Left ventricle myocardium inferior (tissue), 1 donor: ENCODE data around the gene SCLT1. TPM values are rescaled to one million over a fixed set of nuclear protein-coding genes. Genes with fewer than 3 reads are reported as not detected.

ENCODE experiments used
- DNase-seq: peaks from one replicate; pipeline ENCODE4 v3.0.0-alpha.2; 2020
- H3K27ac ChIP-seq: fragments of 200-600 bp; replicated peaks from 2 replicates; pipeline ENCODE4 v1.8.0; 2021
- H3K27me3 ChIP-seq: fragments of 200-600 bp; 2 replicates; pipeline ENCODE4 v1.8.0; 2021; ENCODE audit warnings: low read depth
- H3K36me3 ChIP-seq: fragments of 200-600 bp; 2 replicates; pipeline ENCODE4 v1.8.0; 2021
- H3K4me1 ChIP-seq: fragments of 200-600 bp; 2 replicates; pipeline ENCODE4 v1.8.0; 2021
- H3K4me3 ChIP-seq: fragments of 200-600 bp; 2 replicates; pipeline ENCODE4 v1.8.0; 2021; ENCODE audit warnings: mild to moderate bottlenecking, moderate library complexity
- H3K9me3 ChIP-seq: fragments of 200-600 bp; replicated peaks from 2 replicates; pipeline ENCODE4 v1.8.0; 2021
- CTCF ChIP-seq: fragments of 200-600 bp; IDR thresholded peaks from 2 replicates; pipeline ENCODE4 v1.8.0; 2021; ENCODE audit warnings: antibody characterized with exemption, mild to moderate bottlenecking, borderline replicate concordance
- intact Hi-C: fragments of 100-400 bp; cut with micrococcal nuclease; formaldehyde crosslinking; loops from one replicate; pipeline ENCODE4 v1.11.0; 2022
- total RNA-seq: library from RNA; stranded (reverse); fragmentation: NEBNext Ultra II Directional; extraction: Animal tissue kit (Norgen Biotek cat#: 25700); gene quantifications from one replicate; pipeline ENCODE4 v1.2.1, GENCODE V29; 2021
- donor health status: DM: no; HTN: yes; CAD: no; lungs with severe emphysema.

The SCLT1 gene
- total RNA-seq, 1 donor from 2014 or later: 10.3 TPM

GRCh38 chr4:128907981-128908380 lies 185.4 kb downstream of the SCLT1 start:
- DNase-seq: no peak
- Histone ChIP-seq H3K4me1 (peaks cover 9% of the 10 kb centered on the region), H3K27me3 (no peaks in the 10 kb centered on the region), H3K27ac (no peak overlapping the region), H3K4me3 (no peak overlapping the region), H3K9me3 (no peaks in the 10 kb centered on the region), H3K36me3 (no peaks in the 10 kb centered on the region)
- intact Hi-C loops: no loop called here
- no peak for TF ChIP-seq CTCF

- Histone ChIP-seq H3K27ac (no peak overlapping the region), H3K9me3 (no peaks in the 10 kb centered on the region), H3K4me3 (no peak overlapping the region), H3K27me3 (no peaks in the 10 kb centered on the region), H3K4me1 (peaks cover 9% of the 10 kb centered on the region), H3K36me3 (no peaks in the 10 kb centered on the region)
- DNase-seq: no peak
- TF ChIP-seq CTCF: no peak
- intact Hi-C loops: no loop called here
Observed at GRCh38 chr4:128906581-128906980, 186.8 kb downstream of the SCLT1 start.

DNA sequence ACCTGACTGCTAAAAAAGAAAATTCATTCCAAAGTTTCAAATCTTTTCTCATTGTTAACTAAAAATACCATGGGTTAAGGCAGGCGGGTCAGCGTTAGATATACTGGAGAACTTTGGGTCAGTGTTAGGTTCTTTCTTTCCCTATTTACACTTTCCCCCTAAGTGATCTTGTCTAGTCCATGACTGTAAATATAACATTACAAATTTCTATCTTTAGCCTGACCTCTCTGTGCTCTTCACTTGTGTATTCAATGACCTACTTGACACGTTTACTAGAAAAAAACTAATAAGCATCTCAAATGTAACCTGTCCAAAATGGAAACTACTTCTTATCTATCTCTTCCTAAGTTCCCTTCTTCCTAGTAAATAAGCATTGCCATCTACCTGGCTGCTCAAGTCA lies 188.5 kb downstream of the SCLT1 start:
- Histone ChIP-seq H3K9me3 (no peaks in the 10 kb centered on the region), H3K4me1 (peaks cover 9% of the 10 kb centered on the region), H3K27ac (no peak overlapping the region), H3K27me3 (no peaks in the 10 kb centered on the region), H3K36me3 (no peaks in the 10 kb centered on the region), H3K4me3 (no peak overlapping the region)
- intact Hi-C loops: no loop called here
- no peak for DNase-seq
- no peak for TF ChIP-seq CTCF

DNA sequence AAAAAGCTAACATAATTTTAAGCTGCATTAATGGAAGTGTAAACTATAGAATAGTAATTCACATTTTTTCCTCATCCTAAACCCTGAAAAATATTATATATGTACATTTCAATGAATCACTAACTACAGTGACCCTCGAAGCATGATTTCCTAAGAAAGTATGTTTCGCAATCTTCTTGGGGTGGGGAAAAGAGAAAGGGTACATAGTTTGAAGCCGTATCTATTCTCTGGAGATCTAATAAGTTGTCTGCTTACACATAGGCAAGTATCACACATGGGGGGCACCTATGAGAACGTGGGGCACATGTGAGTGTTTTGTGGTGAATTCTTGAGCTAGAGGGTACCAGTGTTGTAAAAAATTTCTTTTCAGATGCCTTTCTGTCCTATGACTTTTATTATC lies 212.7 kb downstream of the SCLT1 start:
- intact Hi-C loops: no loop called here
- Histone ChIP-seq H3K36me3 (no peaks in the 10 kb centered on the region), H3K27ac (no peak overlapping the region), H3K4me3 (no peak overlapping the region), H3K4me1 (no peaks in the 10 kb centered on the region), H3K9me3 (no peaks in the 10 kb centered on the region), H3K27me3 (no peaks in the 10 kb centered on the region)
- TF ChIP-seq CTCF: no peak
- no peak for DNase-seq

GRCh38 chr4:128879971-128880370 lies 213.4 kb downstream of the SCLT1 start:
- DNase-seq: no peak
- no peak overlapping the region for H3K27ac ChIP-seq
- H3K4me3 ChIP-seq: no peak overlapping the region
- intact Hi-C loops: no loop called here
- H3K36me3 ChIP-seq: peaks cover 4% of the 10 kb centered on the region
- no peak for TF ChIP-seq CTCF
- no peaks in the 10 kb centered on the region for H3K9me3 ChIP-seq
- H3K4me1 ChIP-seq: no peaks in the 10 kb centered on the region
- no peaks in the 10 kb centered on the region for H3K27me3 ChIP-seq

DNA sequence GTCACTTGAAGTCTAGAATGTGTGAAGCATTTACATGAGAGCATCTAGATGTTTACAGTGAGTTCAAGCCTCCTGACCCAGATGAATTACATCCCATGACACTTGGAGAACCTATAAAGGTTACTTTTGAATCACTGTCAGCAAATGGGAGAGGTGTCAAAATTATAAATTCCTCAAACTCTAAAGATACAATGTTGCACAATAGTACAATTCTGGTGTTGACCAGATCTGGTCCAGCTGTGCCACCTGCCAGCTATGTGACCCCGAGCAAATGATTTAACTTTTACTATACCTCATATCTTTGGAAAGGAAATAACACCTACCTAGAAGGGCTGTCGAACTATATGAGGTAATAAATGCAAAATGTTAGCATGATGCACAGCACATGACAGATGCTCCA lies 214.1 kb downstream of the SCLT1 start:
- no peaks in the 10 kb centered on the region for H3K27me3 ChIP-seq
- TF ChIP-seq CTCF: no peak
- peaks cover 8% of the 10 kb centered on the region for H3K36me3 ChIP-seq
- intact Hi-C loops: no loop called here
- no peak overlapping the region for H3K4me3 ChIP-seq
- no peaks in the 10 kb centered on the region for H3K9me3 ChIP-seq
- H3K27ac ChIP-seq: no peak overlapping the region
- no peak for DNase-seq
- no peaks in the 10 kb centered on the region for H3K4me1 ChIP-seq
